ENCODE results near the gene PLEKHM3. TPM values are rescaled to one million over a fixed set of nuclear protein-coding genes. Genes with fewer than 3 reads are reported as not detected.
A peak's percentile ranks its signal among the peaks of the same experiment; 100 is the strongest.

The PLEKHM3 gene
- total and polyA plus RNA-seq, 2 of the 13 experiments (the other 11 are each of a cell fraction or from before 2014, with no cell fraction given), result 4.5 to 4.7 TPM

- H3K27ac ChIP-seq (ENCODE audit: extremely low read length, insufficient read depth, low read length), result peak overlapping the region; percentile 94
- H3K27me3 ChIP-seq (ENCODE audit: control insufficient read depth in 1 of 2, insufficient read depth in 2 of 2, low read length in 2 of 2), result no peaks in the 10 kb centered on the region
- ATAC-seq (peak; percentile 61), FAIRE-seq (no peak), DNase-seq (ENCODE audit: low spot score) (peak; percentile 60)
- in situ Hi-C loops (cut with HindIII; ENCODE audit: extremely low pct_ligation_motif_present, low pct_unique_long_range_greater_than_20kb) (no loop called here), intact Hi-C loops (cut with micrococcal nuclease; ENCODE audit: unreplicated experiment) (loop anchor here (1.0 kb wide), 1 partner anchor 18 kb away; no protein-coding TSS in a partner anchor)
- no peaks in the 10 kb centered on the region for H3K9me3 ChIP-seq (ENCODE audit: low read length)
- WGBS (ENCODE audit: low lambda C conversion rate), result 7% methylated on average over 10 of the region's 10 CpGs
- H3K36me3 ChIP-seq (replicated peaks in 1 of 2; ENCODE audit: control insufficient read depth in 1 of 2, insufficient read depth in 2 of 2, low read length in 2 of 2), result no peaks in the 10 kb centered on the region
- H3K4me3 ChIP-seq (replicated peaks in 1 of 3; ENCODE audit: insufficient read depth in 1 of 3, low read depth in 2 of 3, low read length in 3 of 3), result peak overlapping the region; percentile 41 to 55 (median 53)
- H3K4me2 ChIP-seq (ENCODE audit: low read depth, low read length), result peak overlapping the region; percentile 97
- CTCF ChIA-PET (ENCODE audit: low intra/inter-chr PET ratio, low total read pairs), result no interaction called here
- H3K79me2 ChIP-seq (ENCODE audit: insufficient read depth, low read length), result no peaks in the 10 kb centered on the region
- H3K9ac ChIP-seq (ENCODE audit: insufficient read depth, low read depth, low read length), result peak overlapping the region; percentile 78
- peaks cover 100% of the 10 kb centered on the region for H3K4me1 ChIP-seq (ENCODE audit: insufficient read depth, low read length)
- BruUV-seq (replicated peaks), result TSS peak; percentile 97
- peak overlapping the region; percentile 2 for H2AFZ ChIP-seq (ENCODE audit: low read length)
- POLR2A ChIA-PET, result interaction anchor here (0.5 to 14.0 kb wide), 32 partner anchors 9 to 435 kb away, joined by 3 to 288 read pairs (median 8); partner anchors contain the start of genes FZD5, IDH1 and PLEKHM3
- no peaks in the 10 kb centered on the region for H4K20me1 ChIP-seq (ENCODE audit: insufficient read depth, low read length)
- TF ChIP-seq ZBTB26 (CRISPR knock-in tag; IDR thresholded peaks at IDR 0.05; ENCODE audit: borderline replicate concordance) (0 out of 2 replicates have a peak, but pooled peaks have one; percentile 33), RXRA (CRISPR knock-in tag; IDR thresholded peaks at IDR 0.05) (peak; percentile 24; the same call in 1 of the 2 replicates), ZNF724P (CRISPR knock-in tag; IDR thresholded peaks at IDR 0.05; ENCODE audit: borderline replicate concordance) (no peak), ZNF709 (CRISPR knock-in tag; IDR thresholded peaks at IDR 0.05) (0 out of 2 replicates have a peak, but pooled peaks have one; percentile 20), HNF1A (IDR thresholded peaks at IDR 0.05; ENCODE audit: low read depth) (no peak), HNF1A (CRISPR knock-in tag; IDR thresholded peaks at IDR 0.05; ENCODE audit: borderline replicate concordance) (peak; percentile 26; the same call in 1 of the 2 replicates), ZNF235 (CRISPR knock-in tag; IDR thresholded peaks at IDR 0.05; ENCODE audit: borderline replicate concordance) (peak; percentile 28; the same call in 1 of the 2 replicates), ZBTB38 (CRISPR knock-in tag; IDR thresholded peaks at IDR 0.05) (peak; percentile 44; the same call in 1 of the 2 replicates), ZNF501 (CRISPR knock-in tag; IDR thresholded peaks at IDR 0.05) (no peak; the same call in 1 of the 2 replicates), CREBL2 (CRISPR knock-in tag; IDR thresholded peaks at IDR 0.05; ENCODE audit: borderline replicate concordance) (no peak), RNF219 (CRISPR knock-in tag; IDR thresholded peaks at IDR 0.05) (no peak), ZFP36L2 (CRISPR knock-in tag; IDR thresholded peaks at IDR 0.05) (no peak), ZNF567 (CRISPR knock-in tag; IDR thresholded peaks at IDR 0.05; ENCODE audit: borderline replicate concordance) (0 out of 2 replicates have a peak, but pooled peaks have one; percentile 56)
Measured at GRCh38 chr2:207819021-207819797, 206.1 kb downstream of the PLEKHM3 start.

Measured in HepG2 (cell line).